GM12873 (cell line): ENCODE data around the gene EHBP1.
A peak's percentile ranks its signal among the peaks of the same experiment; 100 is the strongest.

Experiments
- CTCF ChIP-seq: IDR thresholded peaks from 2 replicates; pipeline ENCODE4 v1.5.1; 2012; ENCODE audit warnings: low read depth, mild to moderate bottlenecking, moderate library complexity, low read length, control low read depth; ENCODE audit not compliant: insufficient read depth; ENCODE audit errors: missing control alignments

EHBP1 gene

GRCh38 chr2:62705859-62706720, 577 bp downstream of the EHBP1 start:
- TF ChIP-seq CTCF = peak; percentile 45

- no peak for TF ChIP-seq CTCF
Observed at GRCh38 chr2:62706721-62707521, 1.4 kb downstream of the EHBP1 start.

- TF ChIP-seq CTCF = no peak
Observed at GRCh38 chr2:62708751-62709150, 3.2 kb downstream of the EHBP1 start.

GRCh38 chr2:62711832-62712494, 6.5 kb downstream of the EHBP1 start:
- no peak for TF ChIP-seq CTCF

DNA sequence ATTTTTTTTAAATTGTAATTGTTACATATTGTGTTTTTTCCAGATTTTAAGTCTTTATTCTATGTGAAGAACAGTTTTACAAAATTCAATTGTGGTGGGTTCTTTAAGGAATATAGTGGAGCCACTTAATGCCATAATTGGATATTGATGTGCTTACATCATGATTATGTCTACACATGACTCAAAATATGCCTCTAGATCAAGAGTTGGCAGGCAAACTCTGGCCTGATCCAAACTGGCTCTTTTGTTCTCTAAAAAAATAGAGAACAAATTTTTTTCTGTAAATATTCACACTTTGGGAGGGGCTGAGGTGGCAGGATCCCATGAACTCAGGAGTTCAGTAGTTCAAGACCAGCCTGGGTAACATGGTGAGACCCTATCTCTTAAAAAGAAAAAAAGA, 8.3 kb downstream of the EHBP1 start:
- no peak for TF ChIP-seq CTCF

GRCh38 chr2:62716768-62717167, 11.3 kb downstream of the EHBP1 start:
- no peak for TF ChIP-seq CTCF
